Thoracic aorta (tissue), 2 donors: Measurements from ENCODE around the gene SCG5. TPM values are rescaled to one million over a fixed set of nuclear protein-coding genes. Genes with fewer than 3 reads are reported as not detected.
A peak's percentile ranks its signal among the peaks of the same experiment; 100 is the strongest.
"Not testable (repeated sequence)": the region's sequence is repeated elsewhere in the genome, so short reads cannot be mapped to it uniquely, and the experiment has no call there.

Experiments used
- ATAC-seq: fragments of 150-250 bp; one replicate; pipeline ENCODE4 v1.8.0; 2017; ENCODE audit warnings: low read depth; ENCODE audit not compliant: insufficient number of reproducible peaks, low FRiP score
- DNase-seq: peaks from one replicate; pipeline ENCODE4 v3.0.0-alpha.2; 2020; ENCODE audit warnings: low spot score
- H3K27ac ChIP-seq, 2 donors: fragments of 200-600 bp; sonication (generic); 1 replicate in 1 of 2; 2 replicates in 1 of 2; pipeline ENCODE4 v1.5.1; 2016; ENCODE audit warnings: mild to moderate bottlenecking in 2 of 2, moderate library complexity in 2 of 2
- H3K27me3 ChIP-seq: fragments of 200-600 bp; sonication (generic); replicated peaks from 2 replicates; pipeline ENCODE4 v1.6.0; 2016; ENCODE audit warnings: mild to moderate bottlenecking; ENCODE audit not compliant: insufficient read depth
- H3K36me3 ChIP-seq: fragments of 200-600 bp; sonication (generic); one replicate; pipeline ENCODE4 v1.5.1; 2016
- H3K4me1 ChIP-seq, 2 donors: fragments of 200-600 bp; sonication (generic); 1 replicate in 1 of 2; 2 replicates in 1 of 2; pipeline versions ENCODE4 v1.5.1 to v1.6.0; 2016; ENCODE audit warnings: low read depth in 2 of 2, mild to moderate bottlenecking in 1 of 2; ENCODE audit not compliant: control insufficient read depth in 1 of 2
- H3K4me3 ChIP-seq: fragments of 200-600 bp; sonication (generic); 2 replicates; pipeline ENCODE4 v1.5.1; 2016; ENCODE audit warnings: mild to moderate bottlenecking
- H3K9me3 ChIP-seq: fragments of 200-600 bp; sonication (generic); 2 replicates; pipeline ENCODE4 v1.5.1; 2016
- total RNA-seq, 2 donors: library from RNA; depleted of rRNA; stranded (reverse); fragments of >200 nt; gene quantifications; one replicate each; pipeline versions ENCODE4 v1.1.0 to v1.2.3, GENCODE V29; 2016
- TF ChIP-seq, protein P1 (sequence below): fragments of 200-600 bp; sonication (generic); IDR thresholded peaks from one replicate; pipeline ENCODE4 v1.5.1; 2019; ENCODE audit warnings: antibody characterized with exemption

Gene SCG5, protein sequence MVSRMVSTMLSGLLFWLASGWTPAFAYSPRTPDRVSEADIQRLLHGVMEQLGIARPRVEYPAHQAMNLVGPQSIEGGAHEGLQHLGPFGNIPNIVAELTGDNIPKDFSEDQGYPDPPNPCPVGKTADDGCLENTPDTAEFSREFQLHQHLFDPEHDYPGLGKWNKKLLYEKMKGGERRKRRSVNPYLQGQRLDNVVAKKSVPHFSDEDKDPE
- total RNA-seq = 1 to 10 TPM; 2.4 to 3.3 TPM

DNA sequence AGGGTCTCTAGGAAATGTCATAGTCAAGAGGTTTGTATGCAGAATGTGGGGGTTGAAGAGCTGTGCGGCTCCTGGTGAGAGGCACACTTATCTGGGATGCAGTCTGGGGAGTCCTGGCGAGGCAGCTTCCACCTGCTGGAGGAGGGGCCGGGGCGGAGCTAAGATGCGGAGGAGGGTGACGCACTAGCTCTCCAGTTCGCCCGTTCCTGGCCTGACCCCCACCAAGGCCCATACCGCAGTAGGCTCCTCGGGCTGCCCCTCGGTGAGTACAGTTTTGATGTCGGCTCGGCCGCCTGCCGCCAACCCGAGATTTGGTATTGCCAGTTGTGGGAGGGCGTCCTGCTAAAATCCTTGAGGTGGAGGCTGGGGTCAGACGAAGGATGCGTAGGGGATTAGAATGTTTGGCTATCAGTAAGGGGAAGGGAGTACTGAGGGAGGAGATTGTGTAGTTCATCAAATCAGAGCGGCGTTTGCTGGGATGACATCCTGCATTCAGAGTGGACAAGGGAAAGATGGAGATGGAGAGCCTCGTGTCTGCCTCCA lies at the start of gene SCG5:
Gene SCG5 (plus strand): TSS at position 194 of the 543 bp plus-strand sequence. CDS start 1,883 bp downstream, outside the sequence.
- Histone ChIP-seq H3K27me3 (no peaks in the 10 kb centered on the region), H3K4me1 (no peaks in the 10 kb centered on the region), H3K9me3 (no peaks in the 10 kb centered on the region), H3K36me3 (no peaks in the 10 kb centered on the region), H3K4me3 (peak within 1 kb of the TSS; percentile 39), H3K27ac (no peak within 1 kb of the TSS)
- DNase-seq (no peak), ATAC-seq (no peak)
- TF ChIP-seq, protein P1, sequence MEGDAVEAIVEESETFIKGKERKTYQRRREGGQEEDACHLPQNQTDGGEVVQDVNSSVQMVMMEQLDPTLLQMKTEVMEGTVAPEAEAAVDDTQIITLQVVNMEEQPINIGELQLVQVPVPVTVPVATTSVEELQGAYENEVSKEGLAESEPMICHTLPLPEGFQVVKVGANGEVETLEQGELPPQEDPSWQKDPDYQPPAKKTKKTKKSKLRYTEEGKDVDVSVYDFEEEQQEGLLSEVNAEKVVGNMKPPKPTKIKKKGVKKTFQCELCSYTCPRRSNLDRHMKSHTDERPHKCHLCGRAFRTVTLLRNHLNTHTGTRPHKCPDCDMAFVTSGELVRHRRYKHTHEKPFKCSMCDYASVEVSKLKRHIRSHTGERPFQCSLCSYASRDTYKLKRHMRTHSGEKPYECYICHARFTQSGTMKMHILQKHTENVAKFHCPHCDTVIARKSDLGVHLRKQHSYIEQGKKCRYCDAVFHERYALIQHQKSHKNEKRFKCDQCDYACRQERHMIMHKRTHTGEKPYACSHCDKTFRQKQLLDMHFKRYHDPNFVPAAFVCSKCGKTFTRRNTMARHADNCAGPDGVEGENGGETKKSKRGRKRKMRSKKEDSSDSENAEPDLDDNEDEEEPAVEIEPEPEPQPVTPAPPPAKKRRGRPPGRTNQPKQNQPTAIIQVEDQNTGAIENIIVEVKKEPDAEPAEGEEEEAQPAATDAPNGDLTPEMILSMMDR = no peak

GRCh38 chr15:32593151-32593550 lies 48.4 kb upstream of the SCG5 start, which contains the start of gene GOLGA8N:
GOLGA8N (plus strand) TSS chr15:32593456.
- H3K27me3 ChIP-seq, DNase-seq, H3K4me1 ChIP-seq, H3K27ac ChIP-seq, ATAC-seq, H3K36me3 ChIP-seq, H3K4me3 ChIP-seq, H3K9me3 ChIP-seq: not testable (repeated sequence)

- not testable (repeated sequence) for DNase-seq, H3K36me3 ChIP-seq, H3K4me1 ChIP-seq, H3K4me3 ChIP-seq, H3K27me3 ChIP-seq, H3K27ac ChIP-seq, H3K9me3 ChIP-seq, ATAC-seq
Measured at GRCh38 chr15:32609518-32609917, 32.0 kb upstream of the SCG5 start.

DNA sequence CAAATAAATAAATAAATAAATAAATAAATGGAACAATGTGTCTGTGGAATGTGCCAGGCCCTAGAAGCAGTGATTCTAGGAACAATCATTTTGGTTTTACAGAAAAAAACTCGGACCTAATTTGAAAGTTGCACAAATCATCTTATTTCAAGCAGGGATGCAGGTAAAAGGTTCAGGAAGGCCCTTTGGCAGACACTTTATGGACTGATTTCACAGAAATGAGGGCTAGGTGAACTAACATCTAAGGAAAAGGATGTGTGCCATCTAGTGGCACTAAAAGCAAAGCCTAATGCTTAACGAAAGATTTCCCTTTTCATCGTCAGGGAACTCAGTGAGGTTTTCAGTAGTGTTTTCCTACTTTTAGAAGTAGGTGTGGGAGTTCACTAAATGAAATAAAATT lies 30.8 kb upstream of the SCG5 start:
- H3K27me3 ChIP-seq, H3K36me3 ChIP-seq, H3K4me1 ChIP-seq, H3K4me3 ChIP-seq, ATAC-seq, DNase-seq, H3K9me3 ChIP-seq, H3K27ac ChIP-seq: not testable (repeated sequence)

DNA sequence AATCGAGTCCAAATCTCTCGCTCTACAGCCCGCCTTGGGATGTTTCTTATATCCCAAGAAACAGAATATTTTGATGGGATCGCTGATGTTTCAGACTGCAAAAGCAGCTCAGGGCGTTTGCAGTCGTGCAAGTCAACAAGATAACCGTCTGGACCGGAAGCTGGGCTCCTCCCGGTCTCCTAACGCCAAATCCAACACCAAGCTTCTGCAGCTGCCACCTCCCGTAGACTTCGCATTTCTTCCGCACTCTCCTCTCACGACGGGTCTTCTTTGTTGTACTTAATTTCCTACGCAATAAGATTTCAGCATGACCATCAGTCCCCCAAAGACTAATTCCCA lies 26.8 kb upstream of the SCG5 start:
- H3K9me3 ChIP-seq, H3K4me1 ChIP-seq, DNase-seq, H3K27me3 ChIP-seq, H3K36me3 ChIP-seq: not testable (repeated sequence)
- Histone ChIP-seq H3K4me3 (peak overlapping the region; percentile 78), H3K27ac (peak overlapping the region; percentile 61 to 83)
- ATAC-seq = peak; percentile 68

DNA sequence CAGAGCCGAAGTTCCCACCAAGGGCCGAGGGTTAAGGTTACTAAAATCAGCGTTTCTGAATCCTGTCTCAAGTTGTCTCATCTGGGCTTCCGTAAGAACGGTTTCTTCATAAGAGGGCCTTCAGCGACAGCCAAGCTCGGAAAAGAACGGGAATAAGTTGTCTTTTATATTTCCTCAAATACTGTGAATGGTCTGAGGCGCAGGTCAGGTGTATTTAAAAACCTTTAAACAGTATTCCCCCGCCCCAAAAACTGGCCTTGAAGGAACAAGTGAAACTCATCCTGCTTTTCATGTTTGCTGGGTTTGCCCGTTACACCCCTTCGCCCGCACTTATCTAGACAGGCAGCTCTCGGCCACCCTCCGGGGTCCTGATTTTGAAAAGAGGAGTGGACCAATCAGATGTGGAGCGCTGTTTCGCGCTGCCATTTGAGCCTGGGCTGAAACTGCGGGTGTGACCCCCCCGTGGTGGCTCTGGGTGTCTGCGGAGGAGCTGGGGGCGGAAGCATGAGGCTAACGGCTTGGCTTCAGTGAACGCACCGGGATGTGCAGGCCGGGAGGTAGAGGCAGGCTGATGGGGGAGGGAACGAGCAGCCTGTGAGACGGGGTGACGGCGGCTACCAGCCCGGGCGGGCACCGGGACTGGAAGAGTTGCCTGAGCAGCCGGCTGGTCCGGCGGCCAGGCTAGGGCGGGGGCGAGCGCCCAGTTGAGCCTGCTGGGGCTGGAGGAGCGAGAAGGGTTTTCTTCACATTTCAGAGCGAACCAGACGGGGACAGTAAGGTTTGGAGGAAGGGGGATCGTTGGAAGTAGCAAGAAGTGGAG lies 26.2 kb upstream of the SCG5 start, which contains the start of gene ARHGAP11A:
Gene ARHGAP11A (plus strand): TSS at position 454 of the 820 bp plus-strand sequence. CDS start 708 bp downstream, outside the sequence.
- DNase-seq (peak; percentile 17), ATAC-seq (peak; percentile 95)
- H3K4me1 ChIP-seq, H3K27me3 ChIP-seq, H3K36me3 ChIP-seq, H3K9me3 ChIP-seq: not testable (repeated sequence)
- H3K4me3 ChIP-seq = peak within 1 kb of the TSS; percentile 78
- H3K27ac ChIP-seq = peak within 1 kb of the TSS; percentile 61 to 83

DNA sequence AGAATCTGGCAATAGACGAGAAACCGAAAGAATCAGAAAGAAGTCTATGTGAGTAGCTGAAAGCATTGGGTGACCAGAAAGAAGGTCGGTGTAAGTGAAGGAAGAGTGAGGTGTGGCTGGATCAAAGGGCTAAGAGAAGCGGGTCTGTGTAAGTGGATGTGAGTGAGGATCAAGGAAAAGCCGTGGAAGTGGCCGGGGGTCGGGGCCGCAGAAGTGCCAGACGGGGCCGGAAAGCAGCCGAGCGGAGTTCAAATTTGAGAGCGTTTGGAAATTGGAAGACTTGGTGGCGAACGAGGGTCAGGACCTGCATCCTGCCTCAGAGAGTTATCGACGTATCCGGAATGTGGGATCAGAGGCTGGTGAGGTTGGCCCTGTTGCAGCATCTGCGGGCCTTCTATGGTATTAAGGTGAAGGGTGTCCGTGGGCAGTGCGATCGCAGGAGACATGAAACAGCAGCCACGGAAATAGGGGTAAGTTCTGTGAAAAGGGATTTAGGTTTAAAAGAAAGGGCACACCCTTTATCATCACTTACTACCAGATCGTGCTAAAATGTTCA lies 25.6 kb upstream of the SCG5 start:
- ATAC-seq, H3K27me3 ChIP-seq, H3K4me1 ChIP-seq, DNase-seq, H3K27ac ChIP-seq, H3K9me3 ChIP-seq, H3K36me3 ChIP-seq: not testable (repeated sequence)
- peak overlapping the region; percentile 78 for H3K4me3 ChIP-seq

DNA sequence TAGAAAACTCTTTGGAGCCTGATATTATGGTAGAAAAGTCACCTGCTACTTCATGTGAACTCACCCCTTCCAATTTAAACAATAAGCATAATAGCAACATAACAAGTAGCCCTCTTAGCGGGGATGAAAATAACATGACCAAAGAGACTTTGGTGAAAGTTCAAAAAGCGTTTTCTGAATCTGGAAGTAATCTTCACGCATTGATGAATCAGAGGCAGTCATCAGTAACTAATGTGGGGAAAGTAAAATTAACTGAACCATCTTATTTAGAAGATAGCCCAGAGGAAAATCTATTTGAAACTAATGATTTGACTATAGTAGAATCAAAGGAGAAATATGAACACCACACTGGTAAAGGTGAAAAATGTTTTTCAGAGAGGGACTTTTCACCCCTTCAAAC lies 5.1 kb upstream of the SCG5 start:
- DNase-seq (no peak), ATAC-seq (no peak)
- Histone ChIP-seq H3K9me3 (no peaks in the 10 kb centered on the region), H3K36me3 (no peaks in the 10 kb centered on the region), H3K4me1 (no peaks in the 10 kb centered on the region), H3K27ac (no peak overlapping the region), H3K27me3 (no peaks in the 10 kb centered on the region), H3K4me3 (no peak overlapping the region)
- TF ChIP-seq, protein P1 = no peak
